Trophoblast cell (in vitro differentiated cells and primary cell): ENCODE results near the gene TTC39B.

Experiments used
- DNase-seq, 2 donors: peaks; one replicate each; pipeline ENCODE4 v3.0.0-alpha.2; 2016
- H2AFZ ChIP-seq: 2 replicates; pipeline ENCODE4 v1.6.1; 2013; ENCODE audit warnings: low read length, moderate library complexity, mild to moderate bottlenecking; ENCODE audit not compliant: insufficient read depth, poor library complexity
- H2AK5ac ChIP-seq: 2 replicates; pipeline ENCODE4 v1.6.1; 2013; ENCODE audit warnings: mild to moderate bottlenecking, low read length
- H2BK120ac ChIP-seq: 2 replicates; pipeline ENCODE4 v1.6.1; 2013; ENCODE audit warnings: low read length, mild to moderate bottlenecking, moderate library complexity; ENCODE audit not compliant: insufficient read depth, poor library complexity
- H2BK12ac ChIP-seq: 2 replicates; pipeline ENCODE4 v1.6.1; 2013; ENCODE audit warnings: mild to moderate bottlenecking, low read length, moderate library complexity
- H2BK5ac ChIP-seq: 2 replicates; pipeline ENCODE4 v1.6.1; 2013; ENCODE audit warnings: low read length, low read depth, moderate library complexity, mild to moderate bottlenecking; ENCODE audit not compliant: poor library complexity
- H3K14ac ChIP-seq: 2 replicates; pipeline ENCODE4 v1.6.1; 2013; ENCODE audit warnings: mild to moderate bottlenecking, low read length
- H3K18ac ChIP-seq: 2 replicates; pipeline ENCODE4 v1.6.1; 2013; ENCODE audit warnings: mild to moderate bottlenecking, low read length
- H3K23ac ChIP-seq: 2 replicates; pipeline ENCODE4 v1.6.1; 2013; ENCODE audit warnings: low read length
- H3K27ac ChIP-seq: 2 replicates; pipeline ENCODE4 v1.5.1; 2013; ENCODE audit warnings: low read depth, mild to moderate bottlenecking, inconsistent platforms, low read length, moderate library complexity
- H3K27me3 ChIP-seq: 2 replicates; pipeline ENCODE4 v1.6.1; 2013; ENCODE audit warnings: inconsistent platforms, mild to moderate bottlenecking, low read length, moderate library complexity; ENCODE audit not compliant: insufficient read depth
- H3K36me3 ChIP-seq, 2 experiments: 1 replicate in 1 of 2; 2 replicates in 1 of 2; pipeline ENCODE4 v1.6.1; 2013; ENCODE audit warnings: low read length in 2 of 2, mild to moderate bottlenecking in 2 of 2, moderate library complexity in 1 of 2; ENCODE audit not compliant: insufficient read depth in 2 of 2, control insufficient read depth in 1 of 2
- H3K4ac ChIP-seq: 2 replicates; pipeline ENCODE4 v1.6.1; 2013; ENCODE audit warnings: low read depth, mild to moderate bottlenecking, low read length, moderate library complexity
- H3K4me1 ChIP-seq, 2 experiments: 1 replicate in 1 of 2; 2 replicates in 1 of 2; pipeline ENCODE4 v1.6.1; 2013; ENCODE audit warnings: low read length in 2 of 2, mild to moderate bottlenecking in 2 of 2, moderate library complexity in 1 of 2; ENCODE audit not compliant: insufficient read depth in 2 of 2, control insufficient read depth in 1 of 2
- H3K4me2 ChIP-seq: 2 replicates; pipeline ENCODE4 v1.6.1; 2013; ENCODE audit warnings: inconsistent platforms, mild to moderate bottlenecking, low read length, moderate library complexity
- H3K4me3 ChIP-seq: 2 replicates; pipeline ENCODE4 v1.5.1; 2013; ENCODE audit warnings: mild to moderate bottlenecking, low read depth, low read length, inconsistent platforms
- H3K79me1 ChIP-seq: one replicate; pipeline ENCODE4 v1.6.1; 2013; ENCODE audit warnings: low read length
- H3K79me2 ChIP-seq: 2 replicates; pipeline ENCODE4 v1.6.1; 2013; ENCODE audit warnings: low read length, mild to moderate bottlenecking; ENCODE audit not compliant: control insufficient read depth, insufficient read depth, poor library complexity
- H3K9ac ChIP-seq: 2 replicates; pipeline ENCODE4 v1.6.1; 2013; ENCODE audit warnings: mild to moderate bottlenecking, low read length
- H3K9me3 ChIP-seq: 2 replicates; pipeline ENCODE4 v1.6.1; 2013; ENCODE audit warnings: low read depth, mild to moderate bottlenecking, control low read depth, inconsistent platforms, low read length; ENCODE audit not compliant: insufficient read depth
- H4K12ac ChIP-seq: 2 replicates; pipeline ENCODE4 v1.6.1; 2013; ENCODE audit warnings: low read depth, mild to moderate bottlenecking, low read length, moderate library complexity
- H4K8ac ChIP-seq: 2 replicates; pipeline ENCODE4 v1.6.1; 2013; ENCODE audit warnings: low read depth, mild to moderate bottlenecking, low read length, moderate library complexity
- H4K91ac ChIP-seq: one replicate; pipeline ENCODE4 v1.6.1; 2013; ENCODE audit warnings: low read depth, mild to moderate bottlenecking, low read length, moderate library complexity
- WGBS: extraction: QIAGEN DNeasy Blood & Tissue Kit; methylation state at CpG from one replicate; pipeline ENCODE4 v1.1.7; 2013; ENCODE audit warnings: missing lambda C conversion rate; ENCODE audit not compliant: insufficient read length, insufficient coverage; ENCODE audit errors: extremely low coverage; 5-methylcytosine and 5-hydroxymethylcytosine counted together

TTC39B gene

DNA sequence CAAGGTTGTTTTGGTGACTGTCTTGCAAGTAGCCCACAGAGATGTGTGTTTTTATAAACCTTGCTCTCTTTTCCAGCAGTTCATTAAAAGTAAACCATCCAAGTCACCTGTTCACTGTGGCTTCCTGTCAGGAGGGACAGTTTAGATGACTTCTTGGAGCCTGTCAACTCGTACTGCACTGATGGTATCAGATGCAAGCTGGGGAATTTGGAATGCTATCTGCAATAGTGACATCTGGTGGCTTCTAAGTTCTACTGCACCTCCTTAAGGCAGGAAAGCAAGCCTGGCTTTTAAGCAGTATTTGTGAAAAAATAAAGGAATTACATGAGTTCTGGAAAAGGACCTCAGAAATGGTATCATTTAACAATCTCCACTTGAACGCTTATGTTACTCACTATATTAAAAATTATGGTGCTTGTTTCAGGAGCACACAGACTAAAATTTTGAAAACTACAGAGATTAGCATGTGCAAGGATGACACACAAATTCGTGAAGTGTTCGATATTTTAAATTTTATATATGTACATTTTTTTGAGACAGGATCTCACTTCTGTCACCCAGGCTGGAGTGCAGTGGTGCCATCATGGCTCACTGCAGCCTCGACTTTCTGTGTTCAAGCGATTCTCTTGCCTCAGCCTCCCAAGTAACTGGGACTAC is 164.0 kb downstream of the TTC39B start:
- Histone ChIP-seq H4K8ac (no peak overlapping the region), H3K4me1 (peaks cover under 1% of the 10 kb centered on the region in 2 experiments), H3K4me3 (no peak overlapping the region), H3K18ac (no peak overlapping the region), H3K36me3 (no peaks in the 10 kb centered on the region), H3K79me2 (no peaks in the 10 kb centered on the region), H2BK120ac (no peak overlapping the region), H3K9ac (no peak overlapping the region), H3K4me2 (no peak overlapping the region), H3K23ac (no peak overlapping the region), H2AFZ (no peak overlapping the region), H3K9me3 (no peaks in the 10 kb centered on the region), H3K4ac (no peak overlapping the region), H4K12ac (no peak overlapping the region), H2BK5ac (no peak overlapping the region), H3K14ac (no peak overlapping the region), H3K79me1 (peaks cover 3% of the 10 kb centered on the region), H2BK12ac (no peak overlapping the region), H3K27ac (no peak overlapping the region), H3K27me3 (no peaks in the 10 kb centered on the region), H4K91ac (no peak overlapping the region), H2AK5ac (no peak overlapping the region)
- peak in 1 of 2 donors; percentile 70 for DNase-seq
- WGBS: no CpG with 5 or more reads among the region's 6 CpGs

DNA sequence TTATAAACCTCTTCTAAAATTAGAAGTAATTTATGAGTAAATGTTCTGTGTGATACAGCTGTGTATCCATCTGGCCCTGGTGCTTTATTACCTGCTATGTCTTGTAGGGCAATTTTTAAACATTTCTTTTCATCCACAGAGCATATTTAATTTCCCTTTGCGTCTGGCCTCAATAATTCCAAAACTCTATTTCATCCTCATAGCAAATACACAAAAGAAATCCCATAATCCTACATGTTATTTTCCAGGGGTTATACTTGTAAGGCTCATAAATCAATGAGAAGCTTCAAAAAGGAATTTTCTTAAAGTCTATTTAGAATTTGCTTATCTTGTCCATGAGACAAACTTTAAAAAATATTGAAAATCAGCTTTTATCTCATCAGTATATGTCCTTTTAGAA is 167.0 kb downstream of the TTC39B start:
- Histone ChIP-seq H3K4me1 (peaks cover 7 to 11% of the 10 kb centered on the region in 2 experiments), H3K9me3 (peaks cover 4% of the 10 kb centered on the region), H4K12ac (no peak overlapping the region), H3K36me3 (no peaks in the 10 kb centered on the region), H3K79me2 (peaks cover 2% of the 10 kb centered on the region), H3K4me3 (no peak overlapping the region), H3K4ac (no peak overlapping the region), H2BK120ac (no peak overlapping the region), H4K91ac (no peak overlapping the region), H3K4me2 (no peak overlapping the region), H2AK5ac (no peak overlapping the region), H2AFZ (no peak overlapping the region), H3K18ac (no peak overlapping the region), H3K27ac (peak overlapping the region; percentile 41), H3K79me1 (peaks cover 18% of the 10 kb centered on the region), H3K23ac (no peak overlapping the region), H3K27me3 (no peaks in the 10 kb centered on the region), H2BK5ac (no peak overlapping the region), H3K14ac (no peak overlapping the region), H2BK12ac (no peak overlapping the region), H4K8ac (no peak overlapping the region), H3K9ac (no peak overlapping the region)
- no CpG with 5 or more reads among the region's 1 CpG for WGBS
- DNase-seq: no peak

DNA sequence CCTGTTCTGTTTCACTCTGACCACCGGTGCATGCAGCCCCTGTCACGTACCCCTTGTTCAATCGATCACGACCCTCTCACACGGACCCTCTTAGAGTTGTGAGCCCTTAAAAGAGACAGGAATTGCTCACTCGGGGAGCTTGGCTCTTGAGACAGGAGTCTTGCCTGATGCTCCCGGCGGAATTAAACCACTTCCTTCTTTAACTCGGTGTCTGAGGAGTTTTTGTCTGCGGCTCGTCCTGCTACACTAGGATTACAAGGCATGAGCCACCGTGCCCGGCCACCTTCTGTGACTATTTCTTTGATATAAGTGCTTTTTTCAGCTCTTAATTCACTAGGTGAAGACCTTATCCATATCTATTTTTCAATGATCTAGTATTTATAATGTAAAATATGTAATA is 167.5 kb downstream of the TTC39B start:
- Histone ChIP-seq H3K4me2 (no peak overlapping the region), H2BK120ac (peak overlapping the region; percentile 63), H3K9me3 (peaks cover 4% of the 10 kb centered on the region), H3K18ac (no peak overlapping the region), H2BK5ac (no peak overlapping the region), H3K4me3 (no peak overlapping the region), H2AK5ac (no peak overlapping the region), H3K79me2 (peaks cover 2% of the 10 kb centered on the region), H3K23ac (no peak overlapping the region), H2BK12ac (no peak overlapping the region), H3K27me3 (no peaks in the 10 kb centered on the region), H4K8ac (no peak overlapping the region), H3K4ac (no peak overlapping the region), H3K14ac (no peak overlapping the region), H4K12ac (no peak overlapping the region), H2AFZ (no peak overlapping the region), H3K9ac (no peak overlapping the region), H3K4me1 (peaks cover 7 to 11% of the 10 kb centered on the region in 2 experiments), H3K27ac (no peak overlapping the region), H4K91ac (no peak overlapping the region), H3K79me1 (peaks cover 18% of the 10 kb centered on the region), H3K36me3 (no peaks in the 10 kb centered on the region)
- DNase-seq: no peak
- WGBS: no CpG with 5 or more reads among the region's 13 CpGs

DNA sequence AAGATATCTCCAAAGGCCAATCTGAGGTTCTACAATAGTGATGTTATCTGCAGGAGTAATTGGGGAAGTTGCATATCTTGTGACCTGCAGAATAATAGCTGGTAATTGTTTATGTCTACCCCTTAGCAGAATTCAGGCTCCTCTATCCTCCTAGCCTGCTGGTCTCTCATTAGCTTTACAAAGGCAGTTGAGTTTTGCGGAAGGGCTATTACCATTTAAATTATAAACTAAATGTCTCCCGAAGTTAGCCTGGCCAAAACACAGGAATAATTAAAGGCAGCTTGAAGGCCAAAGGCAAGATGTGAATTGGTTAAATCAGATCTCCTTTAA is 168.7 kb downstream of the TTC39B start:
- H2AFZ ChIP-seq: no peak overlapping the region
- H3K36me3 ChIP-seq: no peaks in the 10 kb centered on the region
- no peaks in the 10 kb centered on the region for H3K27me3 ChIP-seq
- no peak for DNase-seq
- H3K27ac ChIP-seq: peak overlapping the region; percentile 78
- WGBS: no CpG with 5 or more reads among the region's 2 CpGs
- H3K23ac ChIP-seq: no peak overlapping the region
- H3K4me2 ChIP-seq: no peak overlapping the region
- H2BK12ac ChIP-seq: no peak overlapping the region
- H3K4ac ChIP-seq: no peak overlapping the region
- no peak overlapping the region for H4K91ac ChIP-seq
- no peak overlapping the region for H3K18ac ChIP-seq
- H3K9me3 ChIP-seq: peaks cover 4% of the 10 kb centered on the region
- H2AK5ac ChIP-seq: no peak overlapping the region
- H4K8ac ChIP-seq: no peak overlapping the region
- H3K4me3 ChIP-seq: no peak overlapping the region
- H3K9ac ChIP-seq: no peak overlapping the region
- peak overlapping the region; percentile 60 for H2BK120ac ChIP-seq
- no peak overlapping the region for H3K14ac ChIP-seq
- peaks cover 7 to 11% of the 10 kb centered on the region in 2 experiments for H3K4me1 ChIP-seq
- H3K79me1 ChIP-seq: peaks cover 18% of the 10 kb centered on the region
- H4K12ac ChIP-seq: no peak overlapping the region
- no peak overlapping the region for H2BK5ac ChIP-seq
- peaks cover 2% of the 10 kb centered on the region for H3K79me2 ChIP-seq
